Adrenal gland (tissue), 12 donors: ENCODE data around the gene AUTS2. TPM values are rescaled to one million over a fixed set of nuclear protein-coding genes. Genes with fewer than 3 reads are reported as not detected.

Experiments used
- DNase-seq, 7 donors: peaks; one replicate each; pipeline ENCODE4 v3.0.0-alpha.2; 2019 to 2020
- H3K27ac ChIP-seq, 5 donors: fragments of 200-600 bp; sonication (generic) in 4 of 5; 1 replicate in 3 of 5; 2 replicates in 2 of 5; pipeline versions ENCODE4 v1.5.1 to v1.8.0; 2016 to 2020; ENCODE audit warnings: mild to moderate bottlenecking in 1 of 5
- H3K27me3 ChIP-seq: fragments of 200-600 bp; 2 replicates; pipeline ENCODE4 v1.8.0; 2021
- H3K36me3 ChIP-seq, 2 donors: fragments of 200-600 bp; replicated peaks in 1 of 2; 1 replicate in 1 of 2; 2 replicates in 1 of 2; pipeline versions ENCODE4 v1.5.1 to v1.8.0; 2018 to 2022
- H3K4me1 ChIP-seq, 2 donors: fragments of 200-600 bp; replicated peaks in 1 of 2; 1 replicate in 1 of 2; 2 replicates in 1 of 2; pipeline versions ENCODE4 v1.5.1 to v1.8.0; 2018 to 2021
- H3K4me3 ChIP-seq, 4 donors: fragments of 200-600 bp; sonication (generic) in 3 of 4; one replicate each; pipeline ENCODE4 v1.5.1; 2016 to 2018
- H3K9me3 ChIP-seq, 3 donors: fragments of 200-600 bp; sonication (generic) in 1 of 3; replicated peaks in 1 of 3; 1 replicate in 2 of 3; 2 replicates in 1 of 3; pipeline versions ENCODE4 v1.5.1 to v1.8.0; 2016 to 2021
- POLR2A ChIP-seq, 2 donors: fragments of 450-650 bp; IDR thresholded peaks; one replicate each; pipeline ENCODE4 v1.6.1; 2017; ENCODE audit warnings: antibody characterized with exemption in 2 of 2, mild to moderate bottlenecking in 2 of 2, moderate library complexity in 1 of 2
- WGBS, 4 donors: extraction: QIAGEN DNeasy Blood & Tissue Kit in 2 of 4; methylation state at CpG; one replicate each; pipeline versions ENCODE4 v1.1.5 to v1.1.7; 2013 to 2017; 5-methylcytosine and 5-hydroxymethylcytosine counted together
- intact Hi-C, 2 donors: fragments of 100-400 bp; cut with DNase I; formaldehyde crosslinking; loops; one replicate each; pipeline versions ENCODE4 v1.14.1 to v1.15.0; 2022 to 2023
- polyA plus RNA-seq, 3 donors: library from polyadenylated mRNA; stranded (reverse); fragments of 200-250 nt in 2 of 3; fragments of 350-450 nt in 1 of 3; fragmentation: Illumina TruSeq in 1 of 3; extraction: RNeasy Lipid Tissue Mini Kit (QIAGEN cat#74804) in 1 of 3; gene quantifications; one replicate each; pipeline ENCODE4 v1.2.3, GENCODE V29; 2013 to 2014
- total RNA-seq, 9 donors: library from RNA; depleted of rRNA in 4 of 9; stranded (reverse); fragments of >200 nt in 4 of 9; fragments of 120-200 nt in 1 of 9; fragmentation: NEBNext Ultra II Directional in 1 of 9; extraction: Animal tissue kit (Norgen Biotek cat#: 25700) in 1 of 9; gene quantifications; one replicate each; pipeline versions ENCODE4 v1.1.0 to v1.2.4, GENCODE V29; 2013 to 2023
- TF ChIP-seq, protein P1 (sequence below), 6 experiments: fragments of 450-650 bp in 4 of 6; fragments of 200-600 bp in 2 of 6; sonication (generic) in 1 of 6; IDR thresholded peaks; 1 replicate in 5 of 6; 2 replicates in 1 of 6; pipeline versions ENCODE4 v1.5.1 to v1.8.0; 2016 to 2021; ENCODE audit warnings: antibody characterized with exemption in 6 of 6, mild to moderate bottlenecking in 2 of 6, moderate library complexity in 1 of 6
- donor health status: healthy with polysubstance abuse.
- donor health status: Bipolar disorder and iron deficiency.
- donor health status: DM: yes; HTN: yes; CAD: no.
- donor health status: DM: no; HTN: no; CAD: no.
- donor health status: DM: no; HTN: no; CAD: no.
- donor health status: DM: yes; HTN: yes; CAD: no.

The AUTS2 gene
- total and polyA plus RNA-seq, 12 donors: 6.4 to 44.0 (median 15.2) TPM

DNA sequence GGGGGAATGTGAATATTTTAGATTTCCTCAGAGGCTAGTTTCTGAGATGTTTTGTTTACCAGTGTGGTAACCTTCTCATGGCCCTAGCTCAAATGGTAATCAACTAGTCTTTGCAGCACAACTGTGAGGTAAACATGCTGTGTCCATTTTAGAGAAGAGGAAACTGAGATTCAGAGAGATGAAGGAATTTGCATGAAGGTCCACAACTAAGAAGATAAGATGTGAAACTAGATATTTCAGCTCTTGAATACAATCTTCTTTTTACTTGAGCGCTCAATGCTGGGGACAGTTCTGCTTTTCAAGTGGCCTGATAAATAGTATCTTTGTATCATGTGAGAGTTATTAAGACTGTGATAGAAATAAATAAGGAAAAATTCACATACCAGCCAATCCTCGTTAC, 245.4 kb downstream of the AUTS2 start:
- no peaks in the 10 kb centered on the region for H3K27me3 ChIP-seq
- DNase-seq: no peak
- TF ChIP-seq, protein P1, sequence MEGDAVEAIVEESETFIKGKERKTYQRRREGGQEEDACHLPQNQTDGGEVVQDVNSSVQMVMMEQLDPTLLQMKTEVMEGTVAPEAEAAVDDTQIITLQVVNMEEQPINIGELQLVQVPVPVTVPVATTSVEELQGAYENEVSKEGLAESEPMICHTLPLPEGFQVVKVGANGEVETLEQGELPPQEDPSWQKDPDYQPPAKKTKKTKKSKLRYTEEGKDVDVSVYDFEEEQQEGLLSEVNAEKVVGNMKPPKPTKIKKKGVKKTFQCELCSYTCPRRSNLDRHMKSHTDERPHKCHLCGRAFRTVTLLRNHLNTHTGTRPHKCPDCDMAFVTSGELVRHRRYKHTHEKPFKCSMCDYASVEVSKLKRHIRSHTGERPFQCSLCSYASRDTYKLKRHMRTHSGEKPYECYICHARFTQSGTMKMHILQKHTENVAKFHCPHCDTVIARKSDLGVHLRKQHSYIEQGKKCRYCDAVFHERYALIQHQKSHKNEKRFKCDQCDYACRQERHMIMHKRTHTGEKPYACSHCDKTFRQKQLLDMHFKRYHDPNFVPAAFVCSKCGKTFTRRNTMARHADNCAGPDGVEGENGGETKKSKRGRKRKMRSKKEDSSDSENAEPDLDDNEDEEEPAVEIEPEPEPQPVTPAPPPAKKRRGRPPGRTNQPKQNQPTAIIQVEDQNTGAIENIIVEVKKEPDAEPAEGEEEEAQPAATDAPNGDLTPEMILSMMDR (IDR thresholded peaks at IDR 0.05): no peak
- no peak for TF ChIP-seq POLR2A (IDR thresholded peaks at IDR 0.05)
- no peak overlapping the region for H3K27ac ChIP-seq
- peaks cover 0 to 8% of the 10 kb centered on the region in 2 donors for H3K4me1 ChIP-seq
- intact Hi-C loops: no loop called here
- no peaks in the 10 kb centered on the region for H3K9me3 ChIP-seq
- no peak overlapping the region for H3K4me3 ChIP-seq
- H3K36me3 ChIP-seq: no peaks in the 10 kb centered on the region
- 81 to 88% (median 85%) methylated on average over 2 of the region's 2 CpGs for WGBS, 4 donors

DNA sequence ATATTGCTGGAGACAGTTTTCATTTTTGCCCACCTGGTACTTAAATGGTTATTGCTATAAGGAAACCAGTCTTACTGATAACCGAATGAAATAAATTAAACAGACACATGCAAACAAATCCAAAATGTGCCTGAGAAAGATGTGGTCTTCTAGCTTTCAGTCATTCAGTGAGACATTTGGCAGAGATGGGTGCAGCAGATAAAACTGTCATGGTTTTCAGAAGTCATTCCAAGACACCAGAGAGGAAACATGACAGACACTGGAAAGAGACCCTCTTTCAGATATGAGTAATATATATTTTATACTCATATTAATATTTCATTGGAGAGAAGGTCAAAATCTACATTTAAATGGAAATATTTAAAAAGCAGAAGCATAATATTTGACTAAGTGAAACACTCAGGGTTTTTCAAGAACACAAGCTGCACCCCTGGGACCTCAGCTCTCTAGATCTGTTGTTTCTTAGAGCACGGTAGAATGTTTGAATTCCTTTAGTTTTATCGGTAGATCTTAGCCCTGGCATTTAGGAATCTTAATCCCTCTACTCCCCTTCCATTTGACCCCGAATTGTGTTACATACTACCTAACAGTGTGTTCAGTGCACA, 246.1 kb downstream of the AUTS2 start:
- TF ChIP-seq POLR2A (IDR thresholded peaks at IDR 0.05): no peak
- TF ChIP-seq, protein P1 (IDR thresholded peaks at IDR 0.05): no peak
- peaks cover 0 to 8% of the 10 kb centered on the region in 2 donors for H3K4me1 ChIP-seq
- H3K9me3 ChIP-seq: no peaks in the 10 kb centered on the region
- intact Hi-C loops: no loop called here
- H3K27ac ChIP-seq: no peak overlapping the region
- whole genome bisulfite sequencing, 4 donors: 68 to 70% (median 69%) methylated on average over 4 of the region's 4 CpGs
- no peaks in the 10 kb centered on the region for H3K36me3 ChIP-seq
- H3K27me3 ChIP-seq: no peaks in the 10 kb centered on the region
- DNase-seq: no peak
- H3K4me3 ChIP-seq: no peak overlapping the region

DNA sequence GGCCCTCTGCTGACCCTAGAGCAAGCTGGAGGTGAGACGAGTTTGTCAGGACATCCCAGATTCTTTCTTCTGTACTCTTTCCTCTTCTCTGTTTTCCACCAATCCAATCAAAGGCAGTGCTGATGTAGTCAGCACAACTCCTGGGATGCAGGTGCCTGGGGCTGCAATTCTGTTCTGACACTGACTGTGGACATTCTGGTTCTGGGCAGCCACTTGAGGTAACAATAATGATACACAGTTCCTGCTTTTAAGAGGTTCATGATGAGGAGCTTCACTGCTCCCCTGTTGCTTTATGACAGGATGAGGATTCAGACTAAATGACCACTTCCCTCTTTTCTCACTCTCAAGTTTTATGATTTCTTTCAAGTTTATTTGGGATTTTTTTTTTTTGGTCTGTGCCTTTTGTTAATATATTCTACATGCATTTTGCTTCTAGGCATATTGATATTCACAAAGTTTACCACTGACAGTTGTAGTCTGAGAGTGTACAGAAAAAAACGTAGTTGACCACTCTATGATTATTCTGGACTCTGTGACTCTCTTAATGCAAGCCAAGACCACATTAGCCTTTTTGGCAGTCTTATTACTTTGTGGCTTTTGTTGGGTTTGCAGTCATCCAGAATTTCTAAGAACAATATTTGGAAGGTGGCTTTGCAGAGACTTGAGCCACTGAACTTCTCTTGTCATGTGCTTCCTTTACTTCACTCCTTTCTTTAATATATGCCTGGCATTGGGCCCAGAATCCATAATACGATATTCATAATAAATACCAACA, 247.6 kb downstream of the AUTS2 start:
- TF ChIP-seq POLR2A (IDR thresholded peaks at IDR 0.05): no peak
- TF ChIP-seq, protein P1 (IDR thresholded peaks at IDR 0.05): no peak
- intact Hi-C loops: no loop called here
- no peak for DNase-seq
- H3K36me3 ChIP-seq: no peaks in the 10 kb centered on the region
- H3K27me3 ChIP-seq: no peaks in the 10 kb centered on the region
- no peaks in the 10 kb centered on the region for H3K9me3 ChIP-seq
- 70 to 79% (median 75%) methylated on average over 3 of the region's 3 CpGs for WGBS, 4 donors
- peaks cover 0 to 8% of the 10 kb centered on the region in 2 donors for H3K4me1 ChIP-seq
- no peak overlapping the region for H3K27ac ChIP-seq
- H3K4me3 ChIP-seq: no peak overlapping the region

DNA sequence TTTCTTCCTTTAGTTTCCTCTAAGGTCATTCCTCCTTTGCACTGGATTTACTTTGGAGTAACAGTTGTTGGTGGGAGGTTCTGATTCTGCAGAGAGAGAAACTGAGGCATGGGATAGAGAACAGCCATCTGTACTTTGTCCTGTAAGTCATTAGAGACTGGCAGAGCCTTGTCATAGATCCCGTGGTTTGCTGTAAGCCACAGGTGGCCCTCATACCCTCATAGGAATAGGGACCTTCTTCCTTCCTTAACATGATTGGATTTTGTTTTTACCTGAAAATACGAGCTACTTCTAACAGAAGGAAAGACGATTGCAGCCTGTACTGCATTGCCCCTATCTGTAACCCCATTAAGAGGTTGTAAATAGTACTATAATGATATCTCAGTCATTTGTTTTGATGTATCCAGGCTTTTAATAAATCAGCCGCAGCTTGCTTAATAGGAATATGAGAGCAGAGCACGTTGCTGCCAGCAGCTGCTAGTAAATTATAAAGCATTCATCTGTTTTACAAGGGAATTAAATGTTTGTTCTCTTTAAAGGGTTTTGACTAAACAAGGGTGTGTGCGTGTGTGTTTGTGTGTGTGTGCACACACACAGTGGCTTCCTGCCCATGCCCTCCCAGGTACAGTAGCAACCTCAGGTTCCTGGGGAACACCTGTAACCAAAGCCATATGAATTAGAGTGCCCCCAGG, 249.8 kb downstream of the AUTS2 start:
- TF ChIP-seq, protein P1 (IDR thresholded peaks at IDR 0.05): no peak
- TF ChIP-seq POLR2A (IDR thresholded peaks at IDR 0.05): no peak
- WGBS, 4 donors: 42 to 51% (median 47%) methylated on average over 6 of the region's 6 CpGs
- intact Hi-C loops: no loop called here
- H3K4me1 ChIP-seq: peaks cover 0 to 8% of the 10 kb centered on the region in 2 donors
- H3K27me3 ChIP-seq: no peaks in the 10 kb centered on the region
- H3K27ac ChIP-seq: no peak overlapping the region
- H3K36me3 ChIP-seq: no peaks in the 10 kb centered on the region
- no peak overlapping the region for H3K4me3 ChIP-seq
- no peaks in the 10 kb centered on the region for H3K9me3 ChIP-seq
- DNase-seq: peak in 3 of 7 donors; percentile 8 to 55 (median 18)
